Stomach (tissue), 4 donors: ENCODE data around the gene FBXL20.

ENCODE experiments used
- EP300 ChIP-seq: sonication (generic); formaldehyde crosslinking; IDR thresholded peaks from one replicate; pipeline ENCODE4 v1.6.1; 2017; ENCODE audit warnings: antibody characterized with exemption
- TF ChIP-seq, protein P1 (sequence below), 7 experiments: fragments of 450-650 bp in 4 of 7; fragments of 200-600 bp in 3 of 7; sonication (generic) in 3 of 7; IDR thresholded peaks; one replicate each; pipeline ENCODE4 v1.5.1; 2016 to 2019; ENCODE audit warnings: antibody characterized with exemption in 7 of 7, control low read depth in 2 of 7, mild to moderate bottlenecking in 1 of 7

- TF ChIP-seq, protein P1, sequence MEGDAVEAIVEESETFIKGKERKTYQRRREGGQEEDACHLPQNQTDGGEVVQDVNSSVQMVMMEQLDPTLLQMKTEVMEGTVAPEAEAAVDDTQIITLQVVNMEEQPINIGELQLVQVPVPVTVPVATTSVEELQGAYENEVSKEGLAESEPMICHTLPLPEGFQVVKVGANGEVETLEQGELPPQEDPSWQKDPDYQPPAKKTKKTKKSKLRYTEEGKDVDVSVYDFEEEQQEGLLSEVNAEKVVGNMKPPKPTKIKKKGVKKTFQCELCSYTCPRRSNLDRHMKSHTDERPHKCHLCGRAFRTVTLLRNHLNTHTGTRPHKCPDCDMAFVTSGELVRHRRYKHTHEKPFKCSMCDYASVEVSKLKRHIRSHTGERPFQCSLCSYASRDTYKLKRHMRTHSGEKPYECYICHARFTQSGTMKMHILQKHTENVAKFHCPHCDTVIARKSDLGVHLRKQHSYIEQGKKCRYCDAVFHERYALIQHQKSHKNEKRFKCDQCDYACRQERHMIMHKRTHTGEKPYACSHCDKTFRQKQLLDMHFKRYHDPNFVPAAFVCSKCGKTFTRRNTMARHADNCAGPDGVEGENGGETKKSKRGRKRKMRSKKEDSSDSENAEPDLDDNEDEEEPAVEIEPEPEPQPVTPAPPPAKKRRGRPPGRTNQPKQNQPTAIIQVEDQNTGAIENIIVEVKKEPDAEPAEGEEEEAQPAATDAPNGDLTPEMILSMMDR (IDR thresholded peaks at IDR 0.05), result no peak
- no peak for TF ChIP-seq EP300
These were observed 48.9 kb downstream of the FBXL20 start for GRCh38 chr17:39352511-39352910.
